DOHH2 (cell line): ENCODE data around the gene C13orf46.
"Not testable (repeated sequence)": the region's sequence is repeated elsewhere in the genome, so short reads cannot be mapped to it uniquely, and the experiment has no call there.

Source experiments
- H3F3A ChIP-seq: fragments of 200-600 bp; sonication (generic), shearing (Covaris generic); 2 replicates; pipeline ENCODE4 v1.6.0; 2016; ENCODE audit warnings: antibody characterized with exemption, mild to moderate bottlenecking; ENCODE audit not compliant: control insufficient read depth, insufficient read depth
- H3K27ac ChIP-seq: fragments of 200-600 bp; sonication (generic); 2 replicates; pipeline ENCODE4 v1.5.1; 2014; ENCODE audit warnings: low read depth, mild to moderate bottlenecking, low read length, moderate library complexity
- H3K27me3 ChIP-seq: fragments of 200-600 bp; sonication (generic); 2 replicates; pipeline ENCODE4 v1.6.1; 2014; ENCODE audit warnings: mild to moderate bottlenecking, low read length, mixed read lengths; ENCODE audit not compliant: control insufficient read depth
- H3K36me3 ChIP-seq: fragments of 200-600 bp; sonication (generic); 2 replicates; pipeline ENCODE4 v1.6.1; 2014; ENCODE audit warnings: mild to moderate bottlenecking, low read length, moderate library complexity, mixed read lengths; ENCODE audit not compliant: control insufficient read depth
- H3K4me1 ChIP-seq: fragments of 200-600 bp; sonication (generic); 2 replicates; pipeline ENCODE4 v1.6.1; 2014; ENCODE audit warnings: mild to moderate bottlenecking, low read length, mixed read lengths; ENCODE audit not compliant: control insufficient read depth
- H3K4me2 ChIP-seq: fragments of 200-600 bp; sonication (generic); 2 replicates; pipeline ENCODE4 v1.6.0; 2014; ENCODE audit warnings: mild to moderate bottlenecking, low read length, moderate library complexity
- H3K4me3 ChIP-seq: fragments of 200-600 bp; sonication (generic); 2 replicates; pipeline ENCODE4 v1.5.1; 2014; ENCODE audit warnings: mild to moderate bottlenecking, low read length, mixed read lengths
- H3K79me2 ChIP-seq: fragments of 200-600 bp; sonication (generic); 2 replicates; pipeline ENCODE4 v1.6.1; 2014; ENCODE audit warnings: mild to moderate bottlenecking, low read length, mixed read lengths; ENCODE audit not compliant: control insufficient read depth
- H3K9me2 ChIP-seq: fragments of 200-600 bp; sonication (generic); replicated peaks from 2 replicates; pipeline ENCODE4 v1.6.1; 2014; ENCODE audit warnings: mild to moderate bottlenecking, low read length, mixed read lengths; ENCODE audit not compliant: control insufficient read depth
- H3K9me3 ChIP-seq: fragments of 200-600 bp; sonication (generic); 2 replicates; pipeline ENCODE4 v1.6.1; 2014; ENCODE audit warnings: antibody characterized with exemption, low read length, mixed read lengths; ENCODE audit not compliant: control insufficient read depth, insufficient read depth
- H4K20me1 ChIP-seq: fragments of 200-600 bp; sonication (generic); 2 replicates; pipeline ENCODE4 v1.6.0; 2014; ENCODE audit warnings: low read depth, mild to moderate bottlenecking, antibody characterized with exemption, low read length, moderate library complexity; ENCODE audit not compliant: control insufficient read depth, insufficient read depth
- EZH2phosphoT487 ChIP-seq: fragments of 200-600 bp; sonication (generic); IDR thresholded peaks from 2 replicates; pipeline ENCODE4 v1.6.1; 2017; ENCODE audit warnings: borderline replicate concordance, mild to moderate bottlenecking, antibody characterized with exemption, low read length, moderate library complexity, mixed read lengths
- TF ChIP-seq, protein P1 (sequence below): fragments of 200-600 bp; sonication (generic); IDR thresholded peaks from one replicate; pipeline ENCODE4 v1.5.1; 2014; ENCODE audit warnings: antibody characterized with exemption, mild to moderate bottlenecking, low read depth, low read length; ENCODE audit not compliant: poor library complexity, severe bottlenecking

The C13orf46 gene

GRCh38 chr13:113990321-113990837 is 16.5 kb upstream of the C13orf46 start:
- TF ChIP-seq, protein P1, sequence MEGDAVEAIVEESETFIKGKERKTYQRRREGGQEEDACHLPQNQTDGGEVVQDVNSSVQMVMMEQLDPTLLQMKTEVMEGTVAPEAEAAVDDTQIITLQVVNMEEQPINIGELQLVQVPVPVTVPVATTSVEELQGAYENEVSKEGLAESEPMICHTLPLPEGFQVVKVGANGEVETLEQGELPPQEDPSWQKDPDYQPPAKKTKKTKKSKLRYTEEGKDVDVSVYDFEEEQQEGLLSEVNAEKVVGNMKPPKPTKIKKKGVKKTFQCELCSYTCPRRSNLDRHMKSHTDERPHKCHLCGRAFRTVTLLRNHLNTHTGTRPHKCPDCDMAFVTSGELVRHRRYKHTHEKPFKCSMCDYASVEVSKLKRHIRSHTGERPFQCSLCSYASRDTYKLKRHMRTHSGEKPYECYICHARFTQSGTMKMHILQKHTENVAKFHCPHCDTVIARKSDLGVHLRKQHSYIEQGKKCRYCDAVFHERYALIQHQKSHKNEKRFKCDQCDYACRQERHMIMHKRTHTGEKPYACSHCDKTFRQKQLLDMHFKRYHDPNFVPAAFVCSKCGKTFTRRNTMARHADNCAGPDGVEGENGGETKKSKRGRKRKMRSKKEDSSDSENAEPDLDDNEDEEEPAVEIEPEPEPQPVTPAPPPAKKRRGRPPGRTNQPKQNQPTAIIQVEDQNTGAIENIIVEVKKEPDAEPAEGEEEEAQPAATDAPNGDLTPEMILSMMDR: no peak
- TF ChIP-seq EZH2phosphoT487: no peak
- H3K4me3 ChIP-seq: no peak overlapping the region
- H3F3A ChIP-seq: no peaks in the 10 kb centered on the region
- no peaks in the 10 kb centered on the region for H3K9me2 ChIP-seq
- no peaks in the 10 kb centered on the region for H3K27me3 ChIP-seq
- peaks cover 5% of the 10 kb centered on the region; the same call in 1 of the 2 replicates for H3K9me3 ChIP-seq
- no peaks in the 10 kb centered on the region for H3K79me2 ChIP-seq
- peaks cover 3% of the 10 kb centered on the region; the same call in 1 of the 2 replicates for H3K4me1 ChIP-seq
- H4K20me1 ChIP-seq: no peaks in the 10 kb centered on the region
- H3K4me2 ChIP-seq: no peak overlapping the region
- no peak overlapping the region for H3K27ac ChIP-seq
- no peaks in the 10 kb centered on the region for H3K36me3 ChIP-seq

- no peaks in the 10 kb centered on the region for H3K36me3 ChIP-seq
- peaks cover 3% of the 10 kb centered on the region; the same call in 1 of the 2 replicates for H3K4me1 ChIP-seq
- no peaks in the 10 kb centered on the region for H3K79me2 ChIP-seq
- no peaks in the 10 kb centered on the region for H3F3A ChIP-seq
- no peaks in the 10 kb centered on the region for H3K9me2 ChIP-seq
- H3K9me3 ChIP-seq: peaks cover 5% of the 10 kb centered on the region; the same call in 1 of the 2 replicates
- H3K27me3 ChIP-seq: no peaks in the 10 kb centered on the region
- no peak overlapping the region for H3K4me3 ChIP-seq
- H3K27ac ChIP-seq: no peak overlapping the region
- H3K4me2 ChIP-seq: no peak overlapping the region
- TF ChIP-seq EZH2phosphoT487: no peak
- no peaks in the 10 kb centered on the region for H4K20me1 ChIP-seq
These were observed 15.9 kb upstream of the C13orf46 start for GRCh38 chr13:113989585-113990300.

GRCh38 chr13:113988859-113989258 is 15.0 kb upstream of the C13orf46 start:
- not testable (repeated sequence) for H3K4me2 ChIP-seq, H3K79me2 ChIP-seq, H3F3A ChIP-seq, H3K4me1 ChIP-seq, H4K20me1 ChIP-seq, H3K9me2 ChIP-seq, H3K36me3 ChIP-seq, H3K9me3 ChIP-seq, H3K27ac ChIP-seq, H3K4me3 ChIP-seq, H3K27me3 ChIP-seq

GRCh38 chr13:113982296-113982661 is 8.4 kb upstream of the C13orf46 start:
- Histone ChIP-seq H4K20me1 (no peaks in the 10 kb centered on the region), H3K27ac (no peak overlapping the region), H3K79me2 (no peaks in the 10 kb centered on the region), H3K4me3 (no peak overlapping the region), H3K36me3 (no peaks in the 10 kb centered on the region), H3K27me3 (no peaks in the 10 kb centered on the region), H3K4me1 (no peaks in the 10 kb centered on the region), H3K9me2 (no peaks in the 10 kb centered on the region), H3K9me3 (no peaks in the 10 kb centered on the region), H3F3A (no peaks in the 10 kb centered on the region), H3K4me2 (no peak overlapping the region)
- no peak for TF ChIP-seq EZH2phosphoT487
- TF ChIP-seq, protein P1: no peak
